ENCODE data around the gene KRTAP5-5.
"Not testable (repeated sequence)": the region's sequence is repeated elsewhere in the genome, so short reads cannot be mapped to it uniquely, and the experiment has no call there.

Gene KRTAP5-5

GRCh38 chr11:1607156-1607845 is 22.3 kb upstream of the KRTAP5-5 start:
- not testable (repeated sequence) for DNase-seq (ENCODE audit: low spot score)

DNA sequence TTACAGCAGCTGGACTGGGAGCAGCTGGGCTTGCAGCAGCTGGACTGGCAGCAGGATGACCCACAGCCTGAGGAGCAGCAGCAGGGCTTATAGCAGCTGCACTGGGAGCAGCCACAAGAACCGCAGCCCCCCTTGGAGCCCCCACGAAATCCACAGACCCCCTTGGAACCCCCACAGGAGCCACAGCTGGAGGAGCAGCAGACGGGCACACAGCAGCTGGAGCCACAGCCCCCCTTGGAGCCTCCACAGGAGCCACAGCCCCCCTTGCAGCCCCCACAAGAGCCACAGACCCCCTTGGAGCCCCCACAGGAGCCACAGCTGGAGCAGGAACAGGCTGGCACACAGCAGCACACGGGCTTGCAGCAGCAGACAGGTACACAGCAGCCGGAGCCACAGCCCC is 21.7 kb upstream of the KRTAP5-5 start:
- not testable (repeated sequence) for DNase-seq (ENCODE audit: low spot score)

GRCh38 chr11:1608363-1608762 is 21.2 kb upstream of the KRTAP5-5 start, which contains the start of gene KRTAP5-3:
KRTAP5-3 (minus strand) TSS chr11:1608463; CDS start chr11:1608385, 78 bp downstream.
- no peak for DNase-seq (ENCODE audit: low spot score)

- DNase-seq (ENCODE audit: low spot score), result no peak
These were observed 11.3 kb upstream of the KRTAP5-5 start for GRCh38 chr11:1618231-1618630.

DNA sequence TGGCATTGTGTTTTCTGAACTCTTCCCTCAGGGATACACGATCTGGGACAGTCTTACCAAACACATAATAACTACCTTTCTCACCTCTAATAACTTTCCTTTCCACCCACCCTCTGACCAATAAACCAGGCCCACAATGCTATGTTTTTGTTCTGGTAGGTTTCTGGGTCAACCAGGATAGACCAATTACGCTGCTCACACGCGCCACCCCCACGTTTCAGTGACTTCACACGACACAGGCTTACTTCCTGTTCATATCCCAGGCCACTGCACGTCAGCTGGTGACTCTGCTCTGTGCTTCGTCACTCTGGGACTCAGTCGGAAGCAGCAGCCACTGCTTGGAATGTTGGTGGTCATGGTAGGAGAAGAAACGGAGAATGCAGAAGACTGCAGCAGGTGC is 10.1 kb upstream of the KRTAP5-5 start:
- DNase-seq (ENCODE audit: low spot score), result peak; percentile 63

GRCh38 chr11:1622086-1622485 is 7.5 kb upstream of the KRTAP5-5 start, which contains the start of gene KRTAP5-4:
KRTAP5-4 (minus strand) TSS chr11:1622138; CDS start chr11:1622093, 45 bp downstream.
- DNase-seq (ENCODE audit: low spot score), result no peak

- no peak for DNase-seq (ENCODE audit: low spot score)
These were observed 5.9 kb upstream of the KRTAP5-5 start for GRCh38 chr11:1623716-1624115.

- DNase-seq (ENCODE audit: low spot score), result no peak
These were observed 5.0 kb upstream of the KRTAP5-5 start for GRCh38 chr11:1624621-1625020.

DNA sequence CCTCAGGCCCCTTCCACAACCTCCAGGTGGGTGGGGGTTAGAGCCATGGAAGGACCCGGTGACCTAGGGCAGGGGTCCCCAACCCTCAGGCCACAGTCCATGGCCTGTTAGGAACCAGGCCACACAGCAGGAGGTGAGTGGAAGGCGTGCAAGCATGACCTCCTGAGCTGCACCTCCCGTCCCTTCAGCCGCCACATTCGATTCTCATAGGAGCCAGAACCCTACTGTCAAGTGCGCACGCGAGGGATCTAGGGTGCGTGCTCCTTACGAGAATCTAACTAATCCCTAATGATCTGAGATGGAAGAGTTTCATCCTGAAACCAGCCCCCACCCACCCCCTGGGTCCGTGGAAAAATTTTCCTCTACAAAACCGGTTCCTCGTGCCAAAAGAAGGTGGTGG is 4.0 kb upstream of the KRTAP5-5 start:
- DNase-seq (ENCODE audit: low spot score), result no peak

DNA sequence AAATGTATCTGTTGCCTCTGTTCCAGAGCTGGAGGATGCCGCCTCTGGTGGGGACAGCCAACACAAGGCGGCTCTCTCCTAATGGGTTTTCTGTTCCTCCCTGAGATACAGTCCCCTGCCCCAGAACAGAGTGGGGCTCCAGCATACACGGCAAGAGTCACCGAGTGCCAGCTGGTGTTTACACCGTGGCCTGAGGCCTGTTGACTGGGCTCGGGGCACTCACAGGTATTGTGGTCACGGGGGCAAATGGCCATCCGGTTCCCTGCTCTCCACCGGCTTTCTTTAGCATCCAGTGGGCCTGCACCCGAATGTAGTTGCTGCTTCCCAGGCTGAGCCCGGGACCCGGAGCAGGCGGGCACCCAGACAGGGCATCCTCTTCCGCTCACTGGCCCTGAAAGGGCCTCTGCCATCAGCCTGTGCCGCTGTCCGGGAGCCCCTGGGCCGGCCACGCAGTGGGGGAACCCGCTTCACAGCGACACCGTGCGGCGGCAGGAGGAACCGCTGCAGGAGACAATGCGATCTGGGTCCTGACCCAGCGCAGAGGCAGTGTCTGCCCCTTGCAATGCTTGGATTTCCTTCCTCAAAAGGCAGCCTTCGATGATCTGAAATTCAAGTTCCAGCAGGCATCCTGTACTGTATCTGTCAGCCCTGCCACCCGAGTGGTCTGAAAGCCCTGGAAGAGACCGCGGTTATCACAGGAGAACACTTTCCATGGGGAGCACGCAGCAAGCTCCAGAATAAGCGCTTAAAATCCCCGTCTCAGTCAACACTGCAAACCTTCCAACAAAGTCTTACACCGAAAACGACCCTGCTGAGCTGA is 859 bp upstream of the KRTAP5-5 start:
- DNase-seq (ENCODE audit: low spot score), result peak; percentile 40

GRCh38 chr11:1630271-1630670 is 696 bp downstream of the KRTAP5-5 start:
- DNase-seq (ENCODE audit: low spot score), result no peak

- no peak for DNase-seq (ENCODE audit: low spot score)
These were observed 1.5 kb downstream of the KRTAP5-5 start for GRCh38 chr11:1631066-1631568.

- DNase-seq (ENCODE audit: low spot score), result peak; percentile 33
These were observed 2.6 kb downstream of the KRTAP5-5 start for GRCh38 chr11:1632053-1632714.

DNA sequence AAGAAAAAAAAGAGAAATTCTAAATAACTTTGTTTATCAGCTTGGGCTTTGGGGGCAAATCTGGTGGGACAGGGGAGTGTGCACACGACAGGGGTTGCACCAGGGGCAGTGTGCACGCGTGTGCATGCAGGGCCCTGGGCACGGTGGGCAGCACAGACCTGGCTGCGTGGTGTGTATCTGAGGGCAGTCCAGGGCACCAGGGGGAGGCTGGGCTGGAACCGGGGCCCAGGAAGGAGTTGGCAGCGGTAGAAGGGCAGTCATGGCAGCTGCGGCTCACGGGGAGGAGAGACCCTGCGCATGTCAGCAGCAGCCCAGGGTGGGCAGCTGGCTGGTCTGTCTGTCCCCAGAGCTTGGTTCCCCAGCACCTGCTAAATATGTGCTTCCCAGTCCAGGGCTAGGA is 4.3 kb downstream of the KRTAP5-5 start:
- no peak for DNase-seq (ENCODE audit: low spot score)

- no peak for DNase-seq (ENCODE audit: low spot score)
These were observed 6.8 kb downstream of the KRTAP5-5 start for GRCh38 chr11:1636291-1636950.

DNA sequence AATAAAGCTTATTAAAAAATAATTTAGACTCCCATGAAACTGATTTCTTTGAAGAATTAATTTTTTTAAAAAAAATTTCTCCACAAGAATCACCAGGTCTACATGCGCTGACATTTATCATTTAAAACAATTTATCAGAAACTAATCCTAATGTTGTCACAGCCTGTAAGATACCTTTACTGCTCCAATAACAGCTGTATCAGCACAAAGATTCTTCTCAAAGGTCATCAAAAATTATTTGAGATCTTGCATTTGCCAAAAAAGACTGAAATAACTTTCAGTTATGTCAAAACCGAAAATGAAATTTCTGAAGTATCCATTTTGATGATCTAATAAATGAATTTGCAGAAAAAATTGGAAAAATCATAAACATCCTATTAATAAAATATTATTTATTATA is 8.1 kb downstream of the KRTAP5-5 start:
- no peak for DNase-seq (ENCODE audit: low spot score)

GRCh38 chr11:1638344-1638743 is 8.8 kb downstream of the KRTAP5-5 start:
- no peak for DNase-seq (ENCODE audit: low spot score)

- peak; percentile 70 for DNase-seq (ENCODE audit: low spot score)
These were observed 9.6 kb downstream of the KRTAP5-5 start for GRCh38 chr11:1639102-1639620.

DNA sequence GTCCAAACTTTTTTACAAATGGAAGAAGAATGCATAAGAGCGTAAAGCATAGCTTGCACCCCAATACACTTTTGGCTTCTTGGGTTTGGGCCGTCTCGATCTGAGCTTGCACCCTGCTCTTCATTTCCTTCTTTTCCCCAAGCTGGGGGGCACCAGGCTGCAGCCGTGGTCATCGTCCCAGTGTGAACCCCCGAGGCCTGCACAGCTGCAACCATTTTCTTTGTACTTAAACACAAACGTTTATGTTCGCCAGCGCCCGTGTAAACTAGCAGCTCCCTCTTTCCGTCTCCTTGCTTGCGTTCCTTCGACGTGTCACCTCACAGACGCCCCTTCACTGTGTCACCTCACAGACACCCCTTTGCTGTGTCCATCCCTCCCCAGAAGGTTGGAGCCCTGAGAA is 10.1 kb downstream of the KRTAP5-5 start:
- DNase-seq (ENCODE audit: low spot score), result no peak

GRCh38 chr11:1640076-1640946 is 10.7 kb downstream of the KRTAP5-5 start:
- peak; percentile 22 for DNase-seq (ENCODE audit: low spot score)

DNA sequence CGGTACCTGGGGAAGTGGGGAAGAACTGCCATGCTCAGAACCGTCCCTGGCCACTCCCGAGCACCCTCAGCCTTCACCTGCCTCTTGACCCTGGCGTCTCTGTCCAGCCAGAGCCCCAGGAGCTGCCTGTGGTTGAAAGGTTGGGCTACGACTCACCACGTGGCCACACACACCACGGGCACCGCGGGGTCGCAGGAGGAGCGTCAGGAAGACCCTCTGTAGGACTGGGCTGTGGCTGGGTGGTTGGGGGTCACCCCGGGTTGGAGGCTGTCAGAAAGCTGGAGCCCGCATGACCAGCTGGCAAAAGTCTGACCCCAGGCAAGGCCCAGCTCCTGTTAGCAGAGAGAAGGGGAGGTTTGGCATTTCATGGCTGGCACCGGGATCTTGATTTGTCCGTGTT is 11.5 kb downstream of the KRTAP5-5 start:
- no peak for DNase-seq (ENCODE audit: low spot score)

Data from kidney capillary endothelial cell (primary cell).